A673 (cell line): ENCODE measurements around the gene AP2B1. TPM values are rescaled to one million over a fixed set of nuclear protein-coding genes. Genes with fewer than 3 reads are reported as not detected.

Experiments
- BruUV-seq: library from RNA; stranded (reverse); fragments of 400-500 nt; replicated peaks from 2 replicates; lab custom pipeline; 2021; lab: Mats Ljungman, UMichigan
- CTCF ChIA-PET: fragments of 300-600 bp; sonication (Branson Sonifier 250); formaldehyde crosslinking; loops from one replicate; lab custom pipeline; 2022; ENCODE audit warnings: antibody characterized with exemption; lab: Charles Lee
- POLR2A ChIA-PET: fragments of 300-600 bp; sonication (Branson Sonifier 250); formaldehyde crosslinking; loops from one replicate; lab custom pipeline; 2022; ENCODE audit warnings: antibody characterized with exemption; ENCODE audit not compliant: low non-redundant PET; lab: Charles Lee
- DNase-seq: peaks from one replicate; pipeline ENCODE4 v3.0.0-alpha.2; 2015; ENCODE audit warnings: low spot score
- H3K27ac ChIP-seq: fragments of 200-600 bp; sonication (generic); 2 replicates; pipeline ENCODE4 v1.5.1; 2016; ENCODE audit warnings: mixed run types, low read depth, mild to moderate bottlenecking, mixed read lengths, antibody characterized with exemption, low read length; ENCODE audit not compliant: poor library complexity, severe bottlenecking
- H3K27me3 ChIP-seq: fragments of 200-600 bp; sonication (generic); replicated peaks from 2 replicates; pipeline ENCODE4 v1.6.1; 2017; ENCODE audit warnings: mixed run types, low read depth, mild to moderate bottlenecking, mixed read lengths, antibody characterized with exemption, low read length; ENCODE audit not compliant: insufficient read depth, poor library complexity
- H3K36me3 ChIP-seq: fragments of 200-600 bp; sonication (generic); 2 replicates; pipeline ENCODE4 v1.6.1; 2016; ENCODE audit warnings: mixed run types, mild to moderate bottlenecking, mixed read lengths, antibody characterized with exemption, low read length; ENCODE audit not compliant: insufficient read depth, poor library complexity, severe bottlenecking
- H3K4me1 ChIP-seq: fragments of 200-600 bp; sonication (generic); 2 replicates; pipeline ENCODE4 v1.6.1; 2017; ENCODE audit warnings: mixed run types, mild to moderate bottlenecking, mixed read lengths, antibody characterized with exemption, low read length; ENCODE audit not compliant: insufficient read depth, poor library complexity, severe bottlenecking
- H3K4me3 ChIP-seq: fragments of 200-600 bp; sonication (generic); 2 replicates; pipeline ENCODE4 v1.5.1; 2016; ENCODE audit warnings: low read depth, mixed run types, mild to moderate bottlenecking, mixed read lengths, low read length; ENCODE audit not compliant: poor library complexity, severe bottlenecking
- H3K9me3 ChIP-seq: fragments of 200-600 bp; sonication (generic); 2 replicates; pipeline ENCODE4 v1.6.1; 2016; ENCODE audit warnings: mixed run types, low read depth, mild to moderate bottlenecking, mixed read lengths, antibody characterized with exemption, low read length; ENCODE audit not compliant: poor library complexity, severe bottlenecking
- EZH2 ChIP-seq: fragments of 200-600 bp; sonication (generic); IDR thresholded peaks from 2 replicates; pipeline ENCODE4 v1.6.1; 2017; ENCODE audit warnings: borderline replicate concordance, low read depth, mild to moderate bottlenecking, mixed read lengths, antibody characterized with exemption, low read length; ENCODE audit not compliant: poor library complexity, severe bottlenecking
- intact Hi-C: fragments of 100-400 bp; cut with micrococcal nuclease; formaldehyde crosslinking; loops from one replicate; pipeline ENCODE4 v1.10.0; 2022; ENCODE audit not compliant: unreplicated experiment
- total RNA-seq: library from RNA; stranded (reverse); gene quantifications from 2 replicates; pipeline ENCODE4 v1.2.3, GENCODE V29; 2021
- TF ChIP-seq, protein P1 (sequence below): fragments of 300-800, 200-600 bp; sonication (generic); conservative IDR thresholded peaks from 2 replicates; pipeline ENCODE4 v1.5.1; 2017; ENCODE audit warnings: low read depth, mild to moderate bottlenecking, antibody characterized with exemption, low read length, moderate library complexity, mixed read lengths

Gene AP2B1
- total RNA-seq, 1 experiment from 2014 or later: 124 TPM

DNA sequence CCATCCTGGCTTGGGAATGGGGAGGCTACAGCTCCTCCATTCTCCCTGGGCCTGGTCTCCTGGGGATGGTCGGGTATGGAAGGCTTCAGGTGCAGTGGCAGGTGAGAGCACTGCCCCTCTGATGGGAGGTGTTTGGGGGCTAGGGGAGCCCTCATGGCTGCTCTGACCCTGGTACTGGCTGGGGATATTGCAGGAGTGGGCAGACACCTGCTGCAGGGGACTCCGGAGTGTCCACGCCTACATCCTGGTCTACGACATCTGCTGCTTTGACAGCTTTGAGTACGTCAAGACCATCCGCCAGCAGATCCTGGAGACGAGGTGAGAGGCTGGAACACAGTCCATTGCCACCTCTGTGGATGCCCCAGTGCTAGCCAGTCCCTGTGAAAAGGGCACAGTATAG is 153.1 kb downstream of the AP2B1 start:
- no peaks in the 10 kb centered on the region for H3K27me3 ChIP-seq
- no peaks in the 10 kb centered on the region for H3K36me3 ChIP-seq
- no peak overlapping the region for H3K4me3 ChIP-seq
- no peaks in the 10 kb centered on the region for H3K4me1 ChIP-seq
- intact Hi-C loops: loop anchor here (10.0 kb wide), 1 partner anchor 425 kb away; no protein-coding TSS in a partner anchor
- CTCF ChIA-PET: no interaction called here
- POLR2A ChIA-PET: no interaction called here
- no peaks in the 10 kb centered on the region for H3K9me3 ChIP-seq
- no peak for DNase-seq
- H3K27ac ChIP-seq: no peak overlapping the region
- TF ChIP-seq EZH2: no peak
- TF ChIP-seq, protein P1, sequence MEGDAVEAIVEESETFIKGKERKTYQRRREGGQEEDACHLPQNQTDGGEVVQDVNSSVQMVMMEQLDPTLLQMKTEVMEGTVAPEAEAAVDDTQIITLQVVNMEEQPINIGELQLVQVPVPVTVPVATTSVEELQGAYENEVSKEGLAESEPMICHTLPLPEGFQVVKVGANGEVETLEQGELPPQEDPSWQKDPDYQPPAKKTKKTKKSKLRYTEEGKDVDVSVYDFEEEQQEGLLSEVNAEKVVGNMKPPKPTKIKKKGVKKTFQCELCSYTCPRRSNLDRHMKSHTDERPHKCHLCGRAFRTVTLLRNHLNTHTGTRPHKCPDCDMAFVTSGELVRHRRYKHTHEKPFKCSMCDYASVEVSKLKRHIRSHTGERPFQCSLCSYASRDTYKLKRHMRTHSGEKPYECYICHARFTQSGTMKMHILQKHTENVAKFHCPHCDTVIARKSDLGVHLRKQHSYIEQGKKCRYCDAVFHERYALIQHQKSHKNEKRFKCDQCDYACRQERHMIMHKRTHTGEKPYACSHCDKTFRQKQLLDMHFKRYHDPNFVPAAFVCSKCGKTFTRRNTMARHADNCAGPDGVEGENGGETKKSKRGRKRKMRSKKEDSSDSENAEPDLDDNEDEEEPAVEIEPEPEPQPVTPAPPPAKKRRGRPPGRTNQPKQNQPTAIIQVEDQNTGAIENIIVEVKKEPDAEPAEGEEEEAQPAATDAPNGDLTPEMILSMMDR: no peak
- no TSS peak for BruUV-seq

DNA sequence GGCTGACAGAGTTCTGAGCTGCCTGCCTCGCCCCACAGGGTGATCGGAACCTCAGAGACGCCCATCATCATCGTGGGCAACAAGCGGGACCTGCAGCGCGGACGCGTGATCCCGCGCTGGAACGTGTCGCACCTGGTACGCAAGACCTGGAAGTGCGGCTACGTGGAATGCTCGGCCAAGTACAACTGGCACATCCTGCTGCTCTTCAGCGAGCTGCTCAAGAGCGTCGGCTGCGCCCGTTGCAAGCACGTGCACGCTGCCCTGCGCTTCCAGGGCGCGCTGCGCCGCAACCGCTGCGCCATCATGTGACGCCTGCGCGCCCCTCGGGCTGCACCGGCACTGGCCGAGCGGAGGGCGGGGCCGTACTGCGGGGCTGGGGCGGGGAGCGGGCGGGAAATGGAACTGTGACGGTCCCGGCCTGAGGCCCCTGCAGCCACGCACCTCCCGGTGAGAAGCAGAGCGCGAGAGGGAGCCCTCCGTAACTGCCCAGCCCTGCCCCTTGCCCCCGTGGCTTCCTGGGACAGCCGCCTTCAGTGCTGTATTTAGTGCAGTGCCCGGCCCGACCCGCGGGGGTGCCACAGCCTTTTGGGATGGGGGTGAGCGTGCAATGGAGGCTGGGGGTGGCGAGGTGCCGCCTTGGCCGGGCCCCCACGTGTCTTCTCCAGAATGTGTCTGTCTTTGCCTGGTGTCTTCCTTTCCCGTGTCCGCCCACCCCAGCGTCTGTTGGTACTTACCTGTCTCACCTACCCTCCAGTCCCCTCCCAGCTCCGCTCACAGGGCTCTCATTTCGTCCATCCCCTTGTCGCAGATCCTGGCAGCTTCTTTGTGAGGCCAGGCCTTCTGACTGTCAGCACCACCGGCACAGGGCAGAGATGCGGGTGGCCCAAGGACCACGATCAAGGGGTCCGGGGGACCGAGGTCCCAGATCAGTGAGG is 154.1 kb downstream of the AP2B1 start:
- DNase-seq: no peak
- H3K4me1 ChIP-seq: no peaks in the 10 kb centered on the region
- BruUV-seq: no TSS peak
- H3K9me3 ChIP-seq: no peaks in the 10 kb centered on the region
- intact Hi-C loops: loop anchor here (10.0 kb wide), 1 partner anchor 426 kb away; no protein-coding TSS in a partner anchor
- TF ChIP-seq, protein P1: no peak
- TF ChIP-seq EZH2: no peak
- H3K4me3 ChIP-seq: no peak overlapping the region
- H3K27me3 ChIP-seq: no peaks in the 10 kb centered on the region
- H3K36me3 ChIP-seq: no peaks in the 10 kb centered on the region
- no peak overlapping the region for H3K27ac ChIP-seq
- ChIA-PET CTCF (no interaction called here), POLR2A (no interaction called here)

DNA sequence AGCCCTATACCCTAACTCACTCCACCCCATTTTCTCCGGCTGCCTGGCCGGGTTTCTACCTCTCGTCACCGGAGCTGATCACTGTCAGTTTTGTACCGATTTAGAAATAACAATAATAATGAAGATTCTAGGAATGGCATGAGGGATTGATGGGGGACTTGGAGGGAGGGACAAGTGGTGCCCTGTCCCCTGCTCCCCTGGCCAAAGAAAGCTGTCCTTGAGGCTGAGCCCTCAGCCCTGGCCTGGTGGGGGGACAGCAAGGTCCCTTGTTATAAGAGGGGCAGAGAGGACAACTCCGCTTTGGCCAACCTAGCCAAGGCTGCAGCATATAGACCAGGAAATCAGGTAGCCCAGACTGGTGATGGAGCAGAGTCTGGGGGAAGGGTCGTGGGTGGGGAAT is 155.4 kb downstream of the AP2B1 start:
- intact Hi-C loops: loop anchor here (10.0 kb wide), 1 partner anchor 428 kb away; no protein-coding TSS in a partner anchor
- Histone ChIP-seq H3K4me1 (no peaks in the 10 kb centered on the region), H3K4me3 (no peak overlapping the region), H3K27me3 (no peaks in the 10 kb centered on the region), H3K27ac (no peak overlapping the region), H3K9me3 (no peaks in the 10 kb centered on the region), H3K36me3 (no peaks in the 10 kb centered on the region)
- CTCF ChIA-PET: no interaction called here
- no peak for DNase-seq
- POLR2A ChIA-PET: no interaction called here
- no peak for TF ChIP-seq EZH2
- TF ChIP-seq, protein P1: no peak
- BruUV-seq: no TSS peak
